NOMO-1 treated with DMSO at 0.1 percent for 48 hours (cell line): ENCODE results near the gene TRAPPC12.
A peak's percentile ranks its signal among the peaks of the same experiment; 100 is the strongest.
"Not testable (repeated sequence)": the region's sequence is repeated elsewhere in the genome, so short reads cannot be mapped to it uniquely, and the experiment has no call there.

ENCODE experiments used
- DNase-seq: peaks from one replicate; lab custom pipeline; 2025; ENCODE audit not compliant: unreplicated experiment; lab: John Stamatoyannopoulos, UW

The TRAPPC12 gene

GRCh38 chr2:3498783-3499394 lies 119.4 kb downstream of the TRAPPC12 start:
- DNase-seq, result no peak

GRCh38 chr2:3500326-3500899 lies 120.9 kb downstream of the TRAPPC12 start:
- no peak for DNase-seq

GRCh38 chr2:3503046-3503445 lies 123.6 kb downstream of the TRAPPC12 start:
- DNase-seq, result no peak

- no peak for DNase-seq
Observed at GRCh38 chr2:3503483-3503882, 124.0 kb downstream of the TRAPPC12 start.

- DNase-seq, result no peak
Observed at GRCh38 chr2:3504741-3505140, 125.2 kb downstream of the TRAPPC12 start.

GRCh38 chr2:3505771-3506170 lies 126.3 kb downstream of the TRAPPC12 start:
- no peak for DNase-seq

GRCh38 chr2:3512086-3512485 lies 132.6 kb downstream of the TRAPPC12 start:
- no peak for DNase-seq

GRCh38 chr2:3513026-3513810 lies 133.7 kb downstream of the TRAPPC12 start:
- DNase-seq, result no peak

GRCh38 chr2:3515438-3515837 lies 135.9 kb downstream of the TRAPPC12 start:
- DNase-seq, result not testable (repeated sequence)

- DNase-seq, result no peak
Observed at GRCh38 chr2:3516831-3517230, 137.3 kb downstream of the TRAPPC12 start.

- DNase-seq, result no peak
Observed at GRCh38 chr2:3517948-3518495, 138.5 kb downstream of the TRAPPC12 start.

GRCh38 chr2:3518496-3519254 lies 139.2 kb downstream of the TRAPPC12 start:
- DNase-seq, result peak; percentile 92

- DNase-seq, result peak; percentile 80
Observed at GRCh38 chr2:3519255-3520205, 140.0 kb downstream of the TRAPPC12 start, which contains the start of gene ADI1. ADI1 (minus strand) TSS chr2:3519531; CDS start chr2:3519487, 44 bp downstream.

GRCh38 chr2:3520591-3520990 lies 141.1 kb downstream of the TRAPPC12 start:
- no peak for DNase-seq

- DNase-seq, result no peak
Observed at GRCh38 chr2:3522961-3523421, 143.5 kb downstream of the TRAPPC12 start.

GRCh38 chr2:3523551-3524041 lies 144.1 kb downstream of the TRAPPC12 start:
- no peak for DNase-seq

- no peak for DNase-seq
Observed at GRCh38 chr2:3526871-3527270, 147.4 kb downstream of the TRAPPC12 start.

GRCh38 chr2:3527886-3528785 lies 148.6 kb downstream of the TRAPPC12 start:
- no peak for DNase-seq
